PC-3 (cell line): ENCODE measurements around the gene PCDH15. TPM values are rescaled to one million over a fixed set of nuclear protein-coding genes. Genes with fewer than 3 reads are reported as not detected.

Source experiments
- ATAC-seq: fragments of 200-7000 bp; cut with Tn5 transposase; 2 replicates; pipeline ENCODE4 v1.9.1; 2020; ENCODE audit warnings: mild to moderate bottlenecking, moderate library complexity
- BruUV-seq: library from RNA; stranded (reverse); fragments of 400-500 nt; replicated peaks from 2 replicates; lab custom pipeline; 2021; lab: Mats Ljungman, UMichigan
- CTCF ChIA-PET: fragments of 300-600 bp; sonication (Branson Sonifier 250); formaldehyde crosslinking; loops from one replicate; lab custom pipeline; 2022; ENCODE audit warnings: antibody characterized with exemption; lab: Charles Lee
- POLR2A ChIA-PET: fragments of 300-600 bp; sonication (Branson Sonifier 250); formaldehyde crosslinking; loops from one replicate; lab custom pipeline; 2022; ENCODE audit warnings: antibody characterized with exemption; ENCODE audit not compliant: unreplicated experiment; lab: Charles Lee
- DNase-seq: peaks from one replicate; pipeline ENCODE4 v3.0.0-alpha.2; 2015
- H2AFZ ChIP-seq: fragments of 300-600 bp; sonication (generic); 2 replicates; pipeline ENCODE4 v1.6.0; 2016; ENCODE audit warnings: antibody characterized with exemption, low read length
- H3F3A ChIP-seq: fragments of 300-600 bp; sonication (generic); one replicate; pipeline ENCODE4 v1.6.0; 2017; ENCODE audit warnings: antibody characterized with exemption, low read length, control low read depth, mild to moderate bottlenecking; ENCODE audit not compliant: unreplicated experiment
- H3K27ac ChIP-seq: fragments of 300-600 bp; sonication (generic); 2 replicates; pipeline ENCODE4 v1.5.1; 2016; ENCODE audit warnings: mild to moderate bottlenecking, low read length
- H3K27me3 ChIP-seq: fragments of 300-600 bp; sonication (generic); 2 replicates; pipeline ENCODE4 v1.6.1; 2016; ENCODE audit warnings: low read length, mixed read lengths
- H3K36me3 ChIP-seq: fragments of 300-600 bp; sonication (generic); 2 replicates; pipeline ENCODE4 v1.6.1; 2016; ENCODE audit warnings: low read depth, mixed run types, low read length, mixed read lengths
- H3K4me1 ChIP-seq: fragments of 300-600 bp; sonication (generic); 2 replicates; pipeline ENCODE4 v1.5.1; 2016; ENCODE audit warnings: low read length; ENCODE audit not compliant: insufficient read depth
- H3K4me2 ChIP-seq: fragments of 300-600 bp; sonication (generic); 2 replicates; pipeline ENCODE4 v1.6.0; 2016; ENCODE audit warnings: low read length
- H3K4me3 ChIP-seq: fragments of 300-600 bp; sonication (generic); 2 replicates; pipeline ENCODE4 v1.5.1; 2016; ENCODE audit warnings: mild to moderate bottlenecking, low read length, mixed read lengths
- H3K79me2 ChIP-seq: fragments of 300-600 bp; sonication (generic); 2 replicates; pipeline ENCODE4 v1.6.1; 2017; ENCODE audit warnings: low read length, mixed read lengths
- H3K9ac ChIP-seq: fragments of 300-600 bp; sonication (generic); 2 replicates; pipeline ENCODE4 v1.6.0; 2016; ENCODE audit warnings: mild to moderate bottlenecking, low read length
- H3K9me2 ChIP-seq: fragments of 300-600 bp; sonication (generic); replicated peaks from 2 replicates; pipeline ENCODE4 v1.6.1; 2016; ENCODE audit warnings: mixed run types, low read length, mixed read lengths
- H3K9me3 ChIP-seq: fragments of 300-600 bp; sonication (generic); 2 replicates; pipeline ENCODE4 v1.6.1; 2016; ENCODE audit warnings: low read length, mixed read lengths
- H4K20me1 ChIP-seq: fragments of 300-600 bp; sonication (generic); 2 replicates; pipeline ENCODE4 v1.6.1; 2016; ENCODE audit warnings: low read length, mixed read lengths
- EZH2 ChIP-seq: fragments of 300-600 bp; sonication (generic); IDR thresholded peaks from one replicate; pipeline ENCODE4 v1.6.1; 2017; ENCODE audit warnings: antibody characterized with exemption, mild to moderate bottlenecking, low read length; ENCODE audit not compliant: unreplicated experiment
- EZH2phosphoT487 ChIP-seq: fragments of 300-600 bp; sonication (generic); IDR thresholded peaks from 2 replicates; pipeline ENCODE4 v1.6.1; 2018; ENCODE audit warnings: mild to moderate bottlenecking, antibody characterized with exemption, low read length, borderline replicate concordance
- intact Hi-C: fragments of 100-400 bp; cut with micrococcal nuclease; formaldehyde crosslinking; loops from 2 replicates; pipeline ENCODE4 v1.9.0; 2023
- total RNA-seq: library from RNA; depleted of rRNA; stranded (reverse); fragments of >200 nt; gene quantifications from 2 replicates; pipeline ENCODE4 v1.2.3, GENCODE V29; 2014
- TF ChIP-seq, protein P1 (sequence below): fragments of 300-600 bp; sonication (generic); conservative IDR thresholded peaks from 2 replicates; pipeline ENCODE4 v1.5.1; 2017; ENCODE audit warnings: antibody characterized with exemption, low read depth, mild to moderate bottlenecking, low read length

Gene PCDH15
- total RNA-seq, 1 experiment from 2014 or later = not detected

DNA sequence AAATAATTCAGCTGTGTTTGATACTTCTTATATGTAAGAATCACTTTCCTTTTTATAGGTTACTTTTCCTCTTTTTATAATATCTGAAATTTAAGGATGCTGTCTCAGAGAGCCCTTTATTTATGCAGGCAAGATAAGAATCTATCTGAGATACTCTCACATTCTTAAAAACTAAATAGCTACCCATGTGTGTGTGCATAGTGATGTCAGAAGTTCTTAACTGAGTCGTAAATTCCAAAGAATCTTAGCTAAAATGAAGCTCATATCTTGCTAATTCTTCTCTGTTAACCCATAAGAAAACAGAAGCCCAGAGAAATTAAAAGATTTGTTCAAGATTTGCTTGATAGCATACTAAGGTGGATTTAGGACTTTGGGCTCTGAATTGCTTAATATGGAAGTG is 118.5 kb downstream of the PCDH15 start:
- TF ChIP-seq, protein P1, sequence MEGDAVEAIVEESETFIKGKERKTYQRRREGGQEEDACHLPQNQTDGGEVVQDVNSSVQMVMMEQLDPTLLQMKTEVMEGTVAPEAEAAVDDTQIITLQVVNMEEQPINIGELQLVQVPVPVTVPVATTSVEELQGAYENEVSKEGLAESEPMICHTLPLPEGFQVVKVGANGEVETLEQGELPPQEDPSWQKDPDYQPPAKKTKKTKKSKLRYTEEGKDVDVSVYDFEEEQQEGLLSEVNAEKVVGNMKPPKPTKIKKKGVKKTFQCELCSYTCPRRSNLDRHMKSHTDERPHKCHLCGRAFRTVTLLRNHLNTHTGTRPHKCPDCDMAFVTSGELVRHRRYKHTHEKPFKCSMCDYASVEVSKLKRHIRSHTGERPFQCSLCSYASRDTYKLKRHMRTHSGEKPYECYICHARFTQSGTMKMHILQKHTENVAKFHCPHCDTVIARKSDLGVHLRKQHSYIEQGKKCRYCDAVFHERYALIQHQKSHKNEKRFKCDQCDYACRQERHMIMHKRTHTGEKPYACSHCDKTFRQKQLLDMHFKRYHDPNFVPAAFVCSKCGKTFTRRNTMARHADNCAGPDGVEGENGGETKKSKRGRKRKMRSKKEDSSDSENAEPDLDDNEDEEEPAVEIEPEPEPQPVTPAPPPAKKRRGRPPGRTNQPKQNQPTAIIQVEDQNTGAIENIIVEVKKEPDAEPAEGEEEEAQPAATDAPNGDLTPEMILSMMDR = no peak
- TF ChIP-seq EZH2phosphoT487 = no peak
- no peak for TF ChIP-seq EZH2
- H3K36me3 ChIP-seq = no peaks in the 10 kb centered on the region
- POLR2A ChIA-PET = interaction anchor here (0.6 kb wide), 1 partner anchor 172 kb away, joined by 3 read pairs; no protein-coding TSS in a partner anchor
- H3K79me2 ChIP-seq = no peaks in the 10 kb centered on the region
- H3K9me2 ChIP-seq = no peaks in the 10 kb centered on the region
- ATAC-seq (peak; percentile 69), DNase-seq (no peak)
- CTCF ChIA-PET = interaction anchor here (1.1 kb wide), 1 partner anchor 119 kb away, joined by 3 read pairs; the partner anchor contains the start of gene PCDH15
- intact Hi-C loops = no loop called here
- no peaks in the 10 kb centered on the region for H4K20me1 ChIP-seq
- no peaks in the 10 kb centered on the region for H3K4me1 ChIP-seq
- H3F3A ChIP-seq = no peaks in the 10 kb centered on the region
- no TSS peak for BruUV-seq
- no peak overlapping the region for H3K4me2 ChIP-seq
- no peaks in the 10 kb centered on the region for H3K27me3 ChIP-seq
- no peak overlapping the region for H3K9ac ChIP-seq
- no peak overlapping the region for H3K4me3 ChIP-seq
- H3K27ac ChIP-seq = no peak overlapping the region
- no peak overlapping the region for H2AFZ ChIP-seq
- 0 out of 2 replicates have a peak, but pooled peaks cover 15% of the 10 kb centered on the region for H3K9me3 ChIP-seq

DNA sequence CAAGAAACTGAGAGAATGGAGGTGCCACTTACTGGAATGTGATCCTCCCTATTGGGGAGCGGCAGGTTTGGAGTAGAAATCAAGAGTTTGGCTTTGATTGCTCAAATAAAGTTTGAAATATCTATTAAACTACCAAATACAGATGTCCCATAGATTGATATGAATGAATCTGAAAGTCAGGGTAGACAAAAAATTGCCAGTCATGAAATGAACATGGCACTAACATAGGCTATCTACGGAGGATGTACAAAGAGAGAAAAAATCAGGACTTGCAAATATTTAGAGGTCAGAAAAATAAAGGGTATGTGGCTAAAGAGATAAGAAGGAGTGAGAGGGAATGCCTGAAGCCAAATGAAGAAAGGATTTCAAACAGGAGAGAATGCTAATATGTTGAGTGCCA is 119.9 kb downstream of the PCDH15 start:
- BruUV-seq = no TSS peak

DNA sequence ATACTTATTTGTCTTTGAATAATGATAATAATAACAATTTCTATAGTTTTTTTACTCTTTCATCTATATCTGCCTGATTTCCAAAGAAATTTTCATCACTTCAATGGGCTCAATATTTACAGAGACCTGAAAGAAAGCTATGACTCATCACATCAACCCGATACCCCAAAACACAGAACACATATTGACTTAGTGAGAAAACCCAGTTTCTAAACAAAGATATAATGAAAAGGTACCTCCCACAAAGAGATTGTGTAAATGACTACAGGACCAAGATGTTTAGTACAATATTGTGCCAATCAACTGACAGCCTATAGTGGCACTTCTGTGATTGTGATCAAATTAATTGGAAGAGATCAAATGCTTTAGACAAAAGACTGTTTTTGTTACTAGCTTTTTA is 133.9 kb downstream of the PCDH15 start:
- H3K27me3 ChIP-seq = no peaks in the 10 kb centered on the region
- ATAC-seq (peak; percentile 56), DNase-seq (peak; percentile 25)
- H3K4me3 ChIP-seq = no peak overlapping the region
- H2AFZ ChIP-seq = no peak overlapping the region
- intact Hi-C loops = no loop called here
- no TSS peak for BruUV-seq
- H3K36me3 ChIP-seq = no peaks in the 10 kb centered on the region
- H3K27ac ChIP-seq = no peak overlapping the region
- POLR2A ChIA-PET = no interaction called here
- H3K79me2 ChIP-seq = no peaks in the 10 kb centered on the region
- CTCF ChIA-PET = no interaction called here
- 0 out of 2 replicates have a peak, but pooled peaks cover 5% of the 10 kb centered on the region for H3K4me1 ChIP-seq
- TF ChIP-seq, protein P1 = no peak
- no peaks in the 10 kb centered on the region for H3K9me2 ChIP-seq
- H4K20me1 ChIP-seq = no peaks in the 10 kb centered on the region
- no peaks in the 10 kb centered on the region for H3K9me3 ChIP-seq
- H3K9ac ChIP-seq = no peak overlapping the region
- H3K4me2 ChIP-seq = no peak overlapping the region
- no peaks in the 10 kb centered on the region for H3F3A ChIP-seq

More for the DNA sequence above, 119.9 kb downstream of the PCDH15 start:
- H3K36me3 ChIP-seq = no peaks in the 10 kb centered on the region
- H3K9me2 ChIP-seq = no peaks in the 10 kb centered on the region
- H3K79me2 ChIP-seq = no peaks in the 10 kb centered on the region
- no peak overlapping the region for H3K9ac ChIP-seq
- H3F3A ChIP-seq = no peaks in the 10 kb centered on the region
- H3K9me3 ChIP-seq = 0 out of 2 replicates have a peak, but pooled peaks cover 5% of the 10 kb centered on the region
- no peaks in the 10 kb centered on the region for H3K4me1 ChIP-seq
- H3K4me3 ChIP-seq = no peak overlapping the region
- H4K20me1 ChIP-seq = no peaks in the 10 kb centered on the region
- intact Hi-C loops = no loop called here
- DNase-seq (no peak), ATAC-seq (no peak)
- H2AFZ ChIP-seq = no peak overlapping the region
- POLR2A ChIA-PET = no interaction called here
- CTCF ChIA-PET = no interaction called here
- H3K4me2 ChIP-seq = no peak overlapping the region
- no peak overlapping the region for H3K27ac ChIP-seq
- no peaks in the 10 kb centered on the region for H3K27me3 ChIP-seq
- TF ChIP-seq EZH2 (no peak), EZH2phosphoT487 (no peak)
- TF ChIP-seq, protein P1 = no peak
